Suprapubic skin (tissue), 4 donors: Measurements from ENCODE around the gene PTGER2.

Source experiments
- CTCF ChIP-seq, 2 donors: fragments of 200-600 bp in 1 of 2; fragments of 450-650 bp in 1 of 2; sonication (generic) in 1 of 2; IDR thresholded peaks; one replicate each; pipeline ENCODE4 v1.5.1; 2016 to 2019; ENCODE audit warnings: antibody characterized with exemption in 2 of 2, mild to moderate bottlenecking in 1 of 2, moderate library complexity in 1 of 2
- EP300 ChIP-seq: sonication (generic); formaldehyde crosslinking; IDR thresholded peaks from one replicate; pipeline ENCODE4 v1.6.1; 2017; ENCODE audit warnings: antibody characterized with exemption
- POLR2A ChIP-seq, 2 donors: fragments of 450-650 bp; IDR thresholded peaks; one replicate each; pipeline ENCODE4 v1.6.1; 2017; ENCODE audit warnings: antibody characterized with exemption in 2 of 2, mild to moderate bottlenecking in 2 of 2, moderate library complexity in 2 of 2
- POLR2AphosphoS5 ChIP-seq, 3 donors: sonication (generic); formaldehyde crosslinking; IDR thresholded peaks; one replicate each; pipeline ENCODE4 v1.6.1; 2017; ENCODE audit warnings: antibody characterized with exemption in 3 of 3

- TF ChIP-seq CTCF (IDR thresholded peaks at IDR 0.05) = no peak
- no peak for TF ChIP-seq POLR2A (IDR thresholded peaks at IDR 0.05)
- no peak for TF ChIP-seq POLR2AphosphoS5 (IDR thresholded peaks at IDR 0.05)
- no peak for TF ChIP-seq EP300
These were observed 10.9 kb upstream of the PTGER2 start for GRCh38 chr14:52303236-52303635.
